ENCODE measurements around the gene ADAMTS2.

- TF ChIP-seq CTCF (IDR thresholded peaks at IDR 0.05) (no peak), POLR2A (IDR thresholded peaks at IDR 0.05) (no peak)
Observed at GRCh38 chr5:179246227-179246626, 99.0 kb downstream of the ADAMTS2 start.
